GM12878 (cell line): ENCODE results near the gene DAO. TPM values are rescaled to one million over a fixed set of nuclear protein-coding genes. Genes with fewer than 3 reads are reported as not detected.

Experiments
- ATAC-seq: fragments of 200-7000 bp; cut with Tn5 transposase; 3 replicates; pipeline ENCODE4 v1.9.1; 2020; ENCODE audit warnings: mild to moderate bottlenecking, moderate library complexity
- BruUV-seq: library from RNA; stranded (reverse); fragments of 400-500 nt; replicated peaks from 2 replicates; lab custom pipeline; 2021; lab: Mats Ljungman, UMichigan
- CTCF ChIA-PET: fragments of 300-600 bp; sonication (Branson Sonifier 250); formaldehyde crosslinking; extraction: SDS; loops from one replicate; lab custom pipeline; 2021; ENCODE audit warnings: inconsistent platforms; lab: Yijun Ruan, JAX
- POLR2A ChIA-PET: fragments of 350-600 bp; formaldehyde crosslinking; extraction: SDS; loops from one replicate; lab custom pipeline; 2021; ENCODE audit warnings: inconsistent platforms; lab: Charles Lee
- RAD21 ChIA-PET: fragments of 300-600 bp; sonication (Branson Sonifier 250); formaldehyde crosslinking; loops from one replicate; lab custom pipeline; 2023; ENCODE audit warnings: antibody characterized with exemption; ENCODE audit not compliant: unreplicated experiment; lab: Charles Lee
- SMC1A ChIA-PET: fragments of 300-600 bp; sonication (Branson Sonifier 250); formaldehyde crosslinking; loops from one replicate; lab custom pipeline; 2023; ENCODE audit not compliant: unreplicated experiment, uncharacterized antibody; lab: Charles Lee
- DNase-seq: peaks from one replicate; pipeline ENCODE4 v3.0.0-alpha.2; 2011; ENCODE audit warnings: low read depth, low spot score
- FAIRE-seq: peaks from 3 replicates; lab custom pipeline; 2011; peaks lifted over from hg19 to GRCh38; lab: Jason Lieb, UNC
- H2AFZ ChIP-seq: 2 replicates; pipeline ENCODE4 v1.6.0; 2011; ENCODE audit warnings: low read depth, low read length, control low read depth; ENCODE audit not compliant: control insufficient read depth
- H3K27ac ChIP-seq: 2 replicates; pipeline ENCODE4 v1.5.1; 2011; ENCODE audit warnings: control low read depth; ENCODE audit not compliant: control insufficient read depth, insufficient read depth
- H3K27me3 ChIP-seq, 2 experiments: replicated peaks in 1 of 2; 2 replicates each; pipeline versions ENCODE4 v1.6.0 to v1.6.1; 2011; ENCODE audit warnings: low read length in 1 of 2; ENCODE audit not compliant: control insufficient read depth in 2 of 2, insufficient read depth in 2 of 2
- H3K36me3 ChIP-seq, 2 experiments: 2 replicates each; pipeline ENCODE4 v1.5.1; 2011; ENCODE audit warnings: low read length in 1 of 2; ENCODE audit not compliant: control insufficient read depth in 2 of 2, insufficient read depth in 2 of 2
- H3K4me1 ChIP-seq: 2 replicates; pipeline ENCODE4 v1.6.1; 2011; ENCODE audit warnings: mild to moderate bottlenecking, low read length, moderate library complexity, mixed read lengths; ENCODE audit not compliant: control insufficient read depth, insufficient read depth
- H3K4me2 ChIP-seq: 2 replicates; pipeline ENCODE4 v1.6.0; 2011; ENCODE audit warnings: control low read depth; ENCODE audit not compliant: control insufficient read depth, insufficient read depth
- H3K4me3 ChIP-seq: fragments of 200-600 bp; sonication (generic); 2 replicates; pipeline ENCODE4 v1.5.1; 2016
- H3K79me2 ChIP-seq: 2 replicates; pipeline ENCODE4 v1.6.0; 2011; ENCODE audit warnings: low read length; ENCODE audit not compliant: control insufficient read depth, insufficient read depth
- H3K9ac ChIP-seq: 2 replicates; pipeline ENCODE4 v1.8.0; 2011; ENCODE audit warnings: low read length, control low read depth, mixed read lengths; ENCODE audit not compliant: control insufficient read depth, insufficient read depth
- H3K9me3 ChIP-seq: replicated peaks from 3 replicates; pipeline ENCODE4 v1.5.1; 2011; ENCODE audit warnings: mild to moderate bottlenecking, low read length; ENCODE audit not compliant: control insufficient read depth, insufficient read depth
- H4K20me1 ChIP-seq: 2 replicates; pipeline ENCODE4 v1.6.0; 2011; ENCODE audit not compliant: control insufficient read depth, insufficient read depth
- ATF7 ChIP-seq: fragments of 450-650 bp; IDR thresholded peaks from 2 replicates; pipeline ENCODE4 v1.6.1; 2016; ENCODE audit warnings: low read depth, mild to moderate bottlenecking
- EP300 ChIP-seq, 2 experiments: fragments of 150-350 bp in 1 of 2; IDR thresholded peaks; 2 replicates each; pipeline ENCODE4 v1.6.1; 2011 to 2012; ENCODE audit warnings: low read depth in 2 of 2, low read length in 2 of 2, borderline replicate concordance in 1 of 2, improper control_type of control experiment in 1 of 2, inconsistent platforms in 1 of 2; ENCODE audit not compliant: control insufficient read depth in 1 of 2
- ETV6 ChIP-seq, 2 experiments: fragments of 450-650 bp in 1 of 2; IDR thresholded peaks in 1 of 2; conservative IDR thresholded peaks in 1 of 2; 2 replicates each; pipeline ENCODE4 v1.6.1; 2014; ENCODE audit warnings: antibody characterized with exemption in 1 of 2, borderline replicate concordance in 1 of 2, low read depth in 1 of 2, mild to moderate bottlenecking in 1 of 2, moderate library complexity in 1 of 2
- IRF4 ChIP-seq: IDR thresholded peaks from 2 replicates; pipeline ENCODE4 v1.6.1; 2011; ENCODE audit warnings: low read depth, low read length
- JUNB ChIP-seq: IDR thresholded peaks from 2 replicates; pipeline ENCODE4 v1.6.1; 2016; ENCODE audit warnings: antibody characterized with exemption, mild to moderate bottlenecking
- MEF2A ChIP-seq: IDR thresholded peaks from 2 replicates; pipeline ENCODE4 v1.6.1; 2011; ENCODE audit warnings: low read depth, mild to moderate bottlenecking, low read length, moderate library complexity; ENCODE audit not compliant: insufficient read depth
- RELB ChIP-seq: fragments of 450-650 bp; IDR thresholded peaks from 2 replicates; pipeline ENCODE4 v1.6.1; 2017; ENCODE audit warnings: low read depth, mild to moderate bottlenecking, moderate library complexity
- SIX5 ChIP-seq: IDR thresholded peaks from 2 replicates; pipeline ENCODE4 v1.6.1; 2011; ENCODE audit warnings: mild to moderate bottlenecking, low read depth, low read length, moderate library complexity; ENCODE audit not compliant: severe bottlenecking
- SMC3 ChIP-seq: IDR thresholded peaks from 2 replicates; pipeline ENCODE4 v1.6.1; 2011; ENCODE audit warnings: low read length, improper control_type of control experiment, borderline replicate concordance
- WGBS: methylation state at CpG from one replicate; pipeline ENCODE4 v1.1.6; 2016; ENCODE audit warnings: low lambda C conversion rate; ENCODE audit not compliant: insufficient replicate concordance, insufficient coverage; ENCODE audit errors: missing lambda C conversion rate; 5-methylcytosine and 5-hydroxymethylcytosine counted together
- in situ Hi-C: fragments of 300-500 bp; cut with MboI; formaldehyde crosslinking; loops from 9 replicates; pipeline ENCODE4 v1.14.3; 2018; ENCODE audit warnings: mixed read lengths
- intact Hi-C: fragments of 100-400 bp; cut with micrococcal nuclease; formaldehyde crosslinking; loops from one replicate; pipeline ENCODE4 v1.14.2; 2022; ENCODE audit not compliant: unreplicated experiment
- polyA plus RNA-seq, 11 experiments: library from polyadenylated mRNA; depleted of rRNA in 4 of 11; unstranded in 6 of 11; stranded (reverse) in 5 of 11; fragments of >200 nt; fragmentation: Nextera tagmentation in 4 of 11; fragmentation: Illumina TruSeq in 1 of 11; extraction: Ambion mirVana in 4 of 11; extraction: Trizol in 1 of 11; gene quantifications; 1 replicate in 1 of 11; 2 replicates in 10 of 11; pipeline versions ENCODE4 v1.2.1 to v1.2.3, GENCODE V29; 2011 to 2016; ENCODE audit warnings: inconsistent platforms in 2 of 11, missing spikeins in 2 of 11, low read depth in 1 of 11
- total RNA-seq, 4 experiments: library from RNA; depleted of rRNA in 3 of 4; stranded (reverse); fragments of >200 nt in 3 of 4; fragmentation: Illumina TruSeq in 1 of 4; extraction: Trizol in 1 of 4; gene quantifications; 2 replicates each; pipeline versions ENCODE4 v1.2.1 to v1.2.3, GENCODE V29; 2013 to 2021

Gene DAO
- total and polyA plus RNA-seq, 10 of the 15 experiments (the other 5 are each of a cell fraction or from before 2014, with no cell fraction given), result 0.15 TPM; not detected in 9

DNA sequence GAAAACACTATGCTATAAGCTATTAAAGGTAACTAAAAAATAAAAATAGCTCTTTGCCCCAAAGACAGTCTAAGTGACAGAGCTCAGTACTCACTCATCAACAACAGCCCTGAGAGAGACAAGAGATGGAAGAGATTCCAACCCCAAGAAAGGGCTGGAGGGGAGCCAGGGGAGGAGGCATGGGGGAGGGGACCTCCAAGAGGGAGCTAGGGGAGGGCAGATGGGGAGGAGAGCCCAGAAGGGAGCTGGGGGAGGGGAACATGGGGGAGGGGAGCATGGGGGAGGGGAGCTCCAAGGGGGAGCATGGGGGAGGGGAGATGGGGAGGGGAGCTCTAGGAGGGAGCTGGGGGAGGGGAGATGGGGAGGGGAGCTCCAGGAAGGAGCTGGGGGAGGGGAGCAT is 30.2 kb upstream of the DAO start:
- no peak for ATAC-seq
- H4K20me1 ChIP-seq, result no peaks in the 10 kb centered on the region
- RAD21 ChIA-PET, result interaction anchor here (0.6 to 4.8 kb wide), 20 partner anchors 9 to 284 kb away, joined by 3 to 65 read pairs (median 10); partner anchors contain the start of gene SELPLG
- no peak for DNase-seq
- TF ChIP-seq ETV6 (conservative IDR thresholded peaks at IDR 0.05 in 1 of 2, IDR thresholded peaks at IDR 0.05 in 1 of 2; ENCODE audit: borderline replicate concordance in 1 of 2, low read depth in 1 of 2) (no peak), MEF2A (peak; percentile 21; the same call in 1 of the 2 replicates)
- POLR2A ChIA-PET, result interaction anchor here (0.6 to 4.6 kb wide), 11 partner anchors 10 to 308 kb away, joined by 3 to 40 read pairs (median 3); partner anchors contain the start of gene SSH1
- peaks cover 29% of the 10 kb centered on the region for H3K4me1 ChIP-seq
- H3K27ac ChIP-seq, result no peak overlapping the region
- BruUV-seq, result no TSS peak
- H3K27me3 ChIP-seq, result no peaks in the 10 kb centered on the region
- H2AFZ ChIP-seq, result no peak overlapping the region
- CTCF ChIA-PET, result interaction anchor here (0.5 to 5.1 kb wide), 14 partner anchors 9 to 283 kb away, joined by 3 to 60 read pairs (median 4); no protein-coding TSS in a partner anchor
- H3K4me2 ChIP-seq, result 0 out of 2 replicates have a peak overlapping the region, but pooled peaks have one; percentile 11
- FAIRE-seq, result no peak
- H3K79me2 ChIP-seq, result peaks cover 41% of the 10 kb centered on the region
- in situ Hi-C loops (loop anchor here (5.0 kb wide), 1 partner anchor 282 kb away; no protein-coding TSS in a partner anchor), intact Hi-C loops (loop anchor here (5.0 kb wide), 2 partner anchors 32 to 117 kb away; partner anchors contain the start of gene CORO1C)
- no peak overlapping the region for H3K9ac ChIP-seq
- peaks cover 3 to 22% of the 10 kb centered on the region in 2 experiments; a peak in 3 of 4 replicates for H3K36me3 ChIP-seq
- no peak overlapping the region for H3K4me3 ChIP-seq
- H3K9me3 ChIP-seq, result no peaks in the 10 kb centered on the region; the same call in 2 of the 3 replicates
- SMC1A ChIA-PET, result interaction anchor here (0.6 to 5.2 kb wide), 14 partner anchors 9 to 282 kb away, joined by 3 to 87 read pairs (median 11); no protein-coding TSS in a partner anchor

GRCh38 chr12:108850854-108851573 is 28.9 kb upstream of the DAO start:
- DNase-seq, result peak; percentile 79
- Histone ChIP-seq H3K9ac (peak overlapping the region; percentile 21; the same call in 1 of the 2 replicates), H3K9me3 (no peaks in the 10 kb centered on the region; the same call in 2 of the 3 replicates), H3K27ac (peak overlapping the region; percentile 74), H4K20me1 (no peaks in the 10 kb centered on the region), H3K27me3 (no peaks in the 10 kb centered on the region), H3K36me3 (peaks cover 3 to 17% of the 10 kb centered on the region in 2 experiments; a peak in 3 of 4 replicates), H3K79me2 (peaks cover 49% of the 10 kb centered on the region), H3K4me2 (peak overlapping the region; percentile 63), H2AFZ (no peak overlapping the region), H3K4me1 (peaks cover 36% of the 10 kb centered on the region), H3K4me3 (no peak overlapping the region)
- SMC1A ChIA-PET, result interaction anchor here (0.6 to 5.2 kb wide), 19 partner anchors 12 to 283 kb away, joined by 3 to 87 read pairs (median 6); no protein-coding TSS in a partner anchor
- CTCF ChIA-PET, result interaction anchor here (0.8 to 5.1 kb wide), 27 partner anchors 8 to 286 kb away, joined by 3 to 60 read pairs (median 6); no protein-coding TSS in a partner anchor
- peak; percentile 82 for ATAC-seq
- FAIRE-seq, result peak; percentile 56
- POLR2A ChIA-PET, result interaction anchor here (0.8 to 4.6 kb wide), 15 partner anchors 9 to 286 kb away, joined by 3 to 40 read pairs (median 5); partner anchors contain the start of gene SSH1
- intact Hi-C loops, result loop anchor here (5.0 kb wide), 2 partner anchors 34 to 119 kb away; partner anchors contain the start of gene CORO1C
- RAD21 ChIA-PET, result interaction anchor here (0.7 to 4.8 kb wide), 30 partner anchors 8 to 289 kb away, joined by 3 to 65 read pairs (median 6); partner anchors contain the start of genes ISCU and SELPLG
- in situ Hi-C loops, result loop anchor here (5.0 kb wide), 1 partner anchor 284 kb away; no protein-coding TSS in a partner anchor
- WGBS, result 54% methylated on average over 9 of the region's 9 CpGs
- TSS peak; percentile 92 for BruUV-seq
- no peak; the same call in none of the 2 replicates for TF ChIP-seq ATF7
- no peak for TF ChIP-seq SIX5
- no peak for TF ChIP-seq JUNB
- TF ChIP-seq RELB, result peak; percentile 87
- TF ChIP-seq EP300 (IDR thresholded peaks at IDR 0.05; ENCODE audit: borderline replicate concordance in 1 of 2, control insufficient read depth in 1 of 2, low read depth in 2 of 2, low read length in 2 of 2), result peak; percentile 66 to 84; a peak in 3 of 4 replicates
- TF ChIP-seq IRF4, result peak; percentile 91
- TF ChIP-seq SMC3, result peak; percentile 23; the same call in 1 of the 2 replicates
